NT2/D1 (cell line): ENCODE measurements around the gene FSTL4.

Experiments used
- DNase-seq: peaks from one replicate; pipeline ENCODE4 v3.0.0-alpha.2; 2011; ENCODE audit warnings: low read depth, low spot score
- H3K27me3 ChIP-seq: 2 replicates; pipeline ENCODE4 v1.6.0; 2011; ENCODE audit warnings: mild to moderate bottlenecking; ENCODE audit not compliant: insufficient read length, insufficient read depth
- H3K36me3 ChIP-seq: 2 replicates; pipeline ENCODE4 v1.6.1; 2011; ENCODE audit warnings: mild to moderate bottlenecking, low read length, mixed read lengths; ENCODE audit not compliant: insufficient read depth, insufficient read length
- H3K4me1 ChIP-seq: 2 replicates; pipeline ENCODE4 v1.5.1; 2011; ENCODE audit not compliant: insufficient read depth, insufficient read length
- H3K4me3 ChIP-seq: 2 replicates; pipeline ENCODE4 v1.5.1; 2011; ENCODE audit warnings: low read depth; ENCODE audit not compliant: insufficient read length
- H3K9ac ChIP-seq: 2 replicates; pipeline ENCODE4 v1.6.0; 2011; ENCODE audit warnings: low read depth; ENCODE audit not compliant: insufficient read length
- H3K9me3 ChIP-seq: 2 replicates; pipeline ENCODE4 v1.5.1; 2011; ENCODE audit warnings: mild to moderate bottlenecking, low read length; ENCODE audit not compliant: insufficient read depth
- SUZ12 ChIP-seq: IDR thresholded peaks from 2 replicates; pipeline ENCODE4 v1.6.1; 2011; ENCODE audit not compliant: insufficient read length, insufficient read depth; ENCODE audit errors: extremely low read depth
- YY1 ChIP-seq: IDR thresholded peaks from 2 replicates; pipeline ENCODE4 v1.6.1; 2011; ENCODE audit not compliant: insufficient read length, insufficient read depth
- ZNF274 ChIP-seq: IDR thresholded peaks from 2 replicates; pipeline ENCODE4 v1.6.1; 2011; ENCODE audit warnings: mild to moderate bottlenecking, low read depth, low read length

FSTL4 gene

GRCh38 chr5:133610489-133611356 lies 1.6 kb downstream of the FSTL4 start:
- DNase-seq = no peak
- Histone ChIP-seq H3K9me3 (no peaks in the 10 kb centered on the region), H3K4me1 (peaks cover 2% of the 10 kb centered on the region), H3K9ac (peak overlapping the region; percentile 58), H3K4me3 (peak overlapping the region; percentile 47), H3K27me3 (peaks cover 60% of the 10 kb centered on the region), H3K36me3 (no peaks in the 10 kb centered on the region)
- TF ChIP-seq YY1 = no peak
- TF ChIP-seq ZNF274 = no peak

GRCh38 chr5:133607451-133607850 lies 4.9 kb downstream of the FSTL4 start:
- H3K27me3 ChIP-seq = peaks cover 34% of the 10 kb centered on the region

GRCh38 chr5:133606835-133607234 lies 5.5 kb downstream of the FSTL4 start:
- Histone ChIP-seq H3K4me1 (peaks cover 2% of the 10 kb centered on the region), H3K9me3 (no peaks in the 10 kb centered on the region), H3K4me3 (no peak overlapping the region), H3K36me3 (no peaks in the 10 kb centered on the region), H3K27me3 (peaks cover 28% of the 10 kb centered on the region), H3K9ac (no peak overlapping the region)
- DNase-seq = no peak
- TF ChIP-seq YY1 (no peak), SUZ12 (no peak)

More at GRCh38 chr5:133607451-133607850, 4.9 kb downstream of the FSTL4 start:
- TF ChIP-seq ZNF274 (no peak), YY1 (no peak), SUZ12 (no peak)
- no peak overlapping the region for H3K4me3 ChIP-seq
- no peak for DNase-seq
- no peaks in the 10 kb centered on the region for H3K9me3 ChIP-seq
- peaks cover 2% of the 10 kb centered on the region for H3K4me1 ChIP-seq
- no peak overlapping the region for H3K9ac ChIP-seq
- no peaks in the 10 kb centered on the region for H3K36me3 ChIP-seq

DNA sequence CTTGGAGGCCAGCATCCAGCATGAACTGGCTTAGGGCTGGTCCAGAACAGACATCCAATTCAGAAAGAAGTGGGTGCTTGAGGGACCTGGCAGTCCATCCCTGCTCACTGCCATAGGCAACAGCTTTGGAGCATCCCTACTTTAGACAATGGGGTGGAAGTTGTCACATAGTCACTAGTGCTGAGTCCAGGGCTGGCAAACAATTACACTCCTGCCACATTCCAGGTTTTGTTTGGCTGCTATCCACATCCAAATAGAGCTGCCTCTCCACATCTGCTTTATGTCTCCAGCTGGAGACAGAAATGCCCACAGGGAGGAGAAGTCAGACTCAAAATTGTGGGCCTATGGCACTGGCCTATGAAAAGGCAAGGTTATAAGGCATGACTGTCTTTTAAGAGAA lies 7.0 kb downstream of the FSTL4 start:
- no peaks in the 10 kb centered on the region for H3K9me3 ChIP-seq
- H3K9ac ChIP-seq = no peak overlapping the region
- DNase-seq = no peak
- no peak overlapping the region for H3K4me3 ChIP-seq
- no peaks in the 10 kb centered on the region for H3K36me3 ChIP-seq
- H3K4me1 ChIP-seq = peaks cover under 1% of the 10 kb centered on the region
- no peak for TF ChIP-seq YY1
- no peak for TF ChIP-seq ZNF274
- TF ChIP-seq SUZ12 = no peak
- H3K27me3 ChIP-seq = peaks cover 14% of the 10 kb centered on the region

GRCh38 chr5:133603711-133604110 lies 8.6 kb downstream of the FSTL4 start:
- no peak for TF ChIP-seq YY1
- no peak for TF ChIP-seq SUZ12
- no peak for TF ChIP-seq ZNF274
- H3K9me3 ChIP-seq = no peaks in the 10 kb centered on the region
- no peaks in the 10 kb centered on the region for H3K4me1 ChIP-seq
- no peak for DNase-seq
- H3K9ac ChIP-seq = no peak overlapping the region
- no peaks in the 10 kb centered on the region for H3K27me3 ChIP-seq
- no peak overlapping the region for H3K4me3 ChIP-seq
- no peaks in the 10 kb centered on the region for H3K36me3 ChIP-seq

DNA sequence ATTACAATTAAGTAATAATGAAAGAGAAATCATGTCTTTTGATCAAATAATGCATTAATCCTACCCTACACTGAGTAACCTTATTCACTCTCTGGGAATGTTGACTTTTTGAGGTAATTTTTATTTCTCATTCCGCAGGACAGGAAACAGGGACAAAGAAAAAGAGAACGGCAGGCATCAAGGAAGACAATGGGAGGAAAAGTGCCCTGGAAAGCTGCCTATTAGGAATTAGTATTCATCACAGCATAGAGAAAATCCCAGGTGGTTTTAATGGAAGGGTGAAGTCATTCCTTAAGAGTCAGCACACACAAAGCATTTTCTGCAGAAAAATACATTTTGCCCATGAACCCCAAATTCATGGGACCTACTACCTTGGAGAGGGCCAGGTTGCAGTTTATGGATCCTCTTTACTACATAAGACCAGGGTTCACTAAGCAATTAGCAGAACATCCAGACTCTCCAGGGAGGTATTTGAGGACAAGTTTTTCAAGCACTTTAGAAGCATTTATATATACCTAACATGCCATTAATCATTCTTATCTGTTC lies 9.4 kb downstream of the FSTL4 start:
- Histone ChIP-seq H3K9me3 (no peaks in the 10 kb centered on the region), H3K27me3 (no peaks in the 10 kb centered on the region), H3K9ac (no peak overlapping the region), H3K4me3 (no peak overlapping the region), H3K4me1 (no peaks in the 10 kb centered on the region), H3K36me3 (no peaks in the 10 kb centered on the region)
- TF ChIP-seq SUZ12 (no peak), YY1 (no peak), ZNF274 (no peak)
- DNase-seq = no peak

DNA sequence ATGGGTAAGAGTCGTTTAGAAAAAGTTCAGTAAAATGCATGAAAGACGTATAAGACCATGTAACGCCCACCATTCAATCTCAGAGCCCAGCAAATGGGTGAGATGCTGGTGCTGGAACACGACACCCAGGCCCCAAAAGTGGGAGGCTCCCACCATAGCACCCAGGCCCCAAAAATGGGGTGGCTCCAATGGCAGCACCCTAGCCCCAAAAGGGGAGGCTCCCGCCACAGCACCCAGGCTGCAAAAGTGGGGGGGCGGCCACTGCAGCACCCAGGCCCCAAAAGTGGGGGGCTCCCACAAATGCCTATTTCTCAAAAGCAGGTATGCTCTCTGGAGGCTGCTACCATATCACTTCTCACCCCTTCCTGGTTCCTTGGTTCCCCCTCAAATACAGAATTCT lies 12.7 kb downstream of the FSTL4 start:
- Histone ChIP-seq H3K4me1 (no peaks in the 10 kb centered on the region), H3K36me3 (no peaks in the 10 kb centered on the region), H3K27me3 (no peaks in the 10 kb centered on the region), H3K9ac (no peak overlapping the region), H3K9me3 (no peaks in the 10 kb centered on the region), H3K4me3 (no peak overlapping the region)
- DNase-seq = no peak
- no peak for TF ChIP-seq YY1
